Tibial nerve (tissue), 4 donors: ENCODE data around the gene MME.

ENCODE experiments used
- CTCF ChIP-seq, 5 experiments: fragments of 200-600 bp in 3 of 5; fragments of 450-650 bp in 2 of 5; sonication (generic) in 3 of 5; IDR thresholded peaks; one replicate each; pipeline ENCODE4 v1.5.1; 2016 to 2019; ENCODE audit warnings: antibody characterized with exemption in 5 of 5, mild to moderate bottlenecking in 3 of 5, moderate library complexity in 2 of 5
- EP300 ChIP-seq, 2 donors: sonication (generic); formaldehyde crosslinking; IDR thresholded peaks; one replicate each; pipeline ENCODE4 v1.6.1; 2017; ENCODE audit warnings: antibody characterized with exemption in 2 of 2, mild to moderate bottlenecking in 1 of 2
- POLR2A ChIP-seq, 2 donors: fragments of 450-650 bp; IDR thresholded peaks; one replicate each; pipeline ENCODE4 v1.6.1; 2017; ENCODE audit warnings: antibody characterized with exemption in 2 of 2, mild to moderate bottlenecking in 2 of 2, moderate library complexity in 2 of 2

- TF ChIP-seq POLR2A (IDR thresholded peaks at IDR 0.05) (no peak), CTCF (IDR thresholded peaks at IDR 0.05) (no peak), EP300 (IDR thresholded peaks at IDR 0.05) (no peak)
Observed at GRCh38 chr3:155219106-155219505, 139.0 kb downstream of the MME start.
